Measurements from ENCODE around the gene TUBB4B.

The TUBB4B gene
- 145 to 406 (median 195) reads per million in 17 experiments for total RNA-seq

DNA sequence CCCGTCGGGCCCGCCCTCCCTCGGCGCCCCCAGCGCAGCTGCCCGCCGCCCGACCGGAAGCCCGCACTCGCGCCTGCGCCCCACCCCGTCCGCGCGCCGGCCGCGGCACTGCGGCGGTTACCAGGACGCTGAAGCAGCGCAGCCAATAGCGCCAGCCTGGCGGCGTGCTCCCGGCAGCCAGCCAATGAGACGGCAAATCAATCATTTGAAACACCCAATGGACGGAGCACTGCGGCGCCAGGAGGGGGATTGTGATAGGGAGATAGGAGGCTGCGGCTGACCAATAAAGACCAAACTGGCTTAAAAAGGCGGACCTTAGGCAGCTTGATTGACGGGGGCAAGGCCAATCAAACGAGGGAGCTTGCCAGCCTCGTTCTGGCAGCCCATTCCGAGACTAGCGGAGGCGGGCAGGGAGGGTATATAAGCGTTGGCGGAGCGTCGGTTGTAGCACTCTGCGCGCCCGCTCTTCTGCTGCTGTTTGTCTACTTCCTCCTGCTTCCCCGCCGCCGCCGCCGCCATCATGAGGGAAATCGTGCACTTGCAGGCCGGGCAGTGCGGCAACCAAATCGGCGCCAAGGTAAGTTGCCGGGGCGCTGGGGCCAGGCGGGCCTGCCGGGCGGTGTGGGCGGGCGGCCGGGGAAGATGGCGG, at the start of gene TUBB4B:
Gene TUBB4B, plus strand, starts transcription at position 447 of the 649 bp plus-strand sequence. Its CDS starts 74 bp downstream, at position 521.
- peak; percentile 99 to 100 (median 99) for DNase-seq

GRCh38 chr9:137191691-137192447, 49.2 kb upstream of the TUBB4B start:
- DNase-seq, result no peak

- no peak for DNase-seq
Observed at GRCh38 chr9:137192448-137192780, 48.7 kb upstream of the TUBB4B start.

DNA sequence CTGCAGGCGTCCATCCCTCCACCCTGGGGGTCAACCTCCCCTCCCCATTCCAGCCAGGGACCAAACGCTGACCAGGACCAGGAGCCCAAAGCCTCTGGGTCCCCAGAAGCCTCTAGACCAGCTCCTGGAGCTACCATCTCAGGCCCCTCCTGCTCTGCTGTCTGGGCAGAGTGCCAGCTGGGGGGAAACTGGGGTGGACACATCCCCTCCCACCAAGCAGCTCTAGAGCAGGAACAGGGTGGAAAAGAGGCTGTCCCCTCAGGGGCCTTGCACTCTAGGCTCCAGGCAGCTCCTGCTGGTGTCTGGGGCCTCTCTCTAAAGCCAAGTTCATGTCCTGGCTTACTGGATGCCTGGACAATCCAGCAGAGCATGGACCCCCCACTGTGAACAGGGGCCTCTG, 48.2 kb upstream of the TUBB4B start:
- DNase-seq, result no peak

- no peak for DNase-seq
Observed at GRCh38 chr9:137193771-137194170, 47.3 kb upstream of the TUBB4B start.

DNA sequence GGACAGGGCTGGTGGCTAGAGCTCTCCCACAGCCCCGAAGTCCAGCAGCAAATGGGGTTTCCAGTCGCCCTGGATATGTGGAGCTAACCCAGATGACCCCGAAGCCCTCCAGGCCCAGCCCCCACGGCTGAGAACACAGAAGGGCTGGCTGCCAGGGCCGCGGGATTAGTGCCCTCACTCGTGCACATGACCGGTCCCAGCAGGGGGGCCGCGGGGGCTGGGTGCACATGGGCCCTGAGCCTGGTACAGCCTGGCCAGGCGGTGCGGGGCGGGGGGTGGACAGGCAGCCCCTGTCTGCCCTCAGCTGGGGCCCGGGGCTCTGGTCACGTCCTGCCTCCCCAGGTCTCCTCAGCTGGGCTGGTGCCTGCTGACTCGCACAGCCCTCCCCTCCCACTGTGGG, 46.7 kb upstream of the TUBB4B start:
- no peak for DNase-seq

DNA sequence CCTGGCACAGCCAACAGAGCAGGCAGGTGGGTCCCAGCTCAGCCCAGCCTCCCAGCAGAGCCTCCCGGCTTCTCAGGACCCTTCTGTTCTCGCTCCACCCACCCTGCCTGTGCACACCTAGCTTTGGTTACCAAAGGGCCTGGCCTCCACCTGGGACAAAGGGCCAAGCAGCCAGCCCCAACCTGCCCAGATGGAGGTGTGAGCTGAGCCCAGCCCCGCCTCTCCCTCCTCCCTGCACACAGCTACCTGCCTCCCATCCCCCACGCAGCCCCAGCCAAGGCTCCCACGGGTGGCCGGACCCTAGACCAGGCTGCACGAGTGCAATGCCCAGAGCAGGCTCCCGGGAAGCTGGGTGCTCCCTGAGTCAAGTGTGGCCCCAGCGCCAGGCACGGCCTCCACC, 46.2 kb upstream of the TUBB4B start:
- DNase-seq, result no peak

- no peak for DNase-seq
Observed at GRCh38 chr9:137195525-137196220, 45.4 kb upstream of the TUBB4B start.

DNA sequence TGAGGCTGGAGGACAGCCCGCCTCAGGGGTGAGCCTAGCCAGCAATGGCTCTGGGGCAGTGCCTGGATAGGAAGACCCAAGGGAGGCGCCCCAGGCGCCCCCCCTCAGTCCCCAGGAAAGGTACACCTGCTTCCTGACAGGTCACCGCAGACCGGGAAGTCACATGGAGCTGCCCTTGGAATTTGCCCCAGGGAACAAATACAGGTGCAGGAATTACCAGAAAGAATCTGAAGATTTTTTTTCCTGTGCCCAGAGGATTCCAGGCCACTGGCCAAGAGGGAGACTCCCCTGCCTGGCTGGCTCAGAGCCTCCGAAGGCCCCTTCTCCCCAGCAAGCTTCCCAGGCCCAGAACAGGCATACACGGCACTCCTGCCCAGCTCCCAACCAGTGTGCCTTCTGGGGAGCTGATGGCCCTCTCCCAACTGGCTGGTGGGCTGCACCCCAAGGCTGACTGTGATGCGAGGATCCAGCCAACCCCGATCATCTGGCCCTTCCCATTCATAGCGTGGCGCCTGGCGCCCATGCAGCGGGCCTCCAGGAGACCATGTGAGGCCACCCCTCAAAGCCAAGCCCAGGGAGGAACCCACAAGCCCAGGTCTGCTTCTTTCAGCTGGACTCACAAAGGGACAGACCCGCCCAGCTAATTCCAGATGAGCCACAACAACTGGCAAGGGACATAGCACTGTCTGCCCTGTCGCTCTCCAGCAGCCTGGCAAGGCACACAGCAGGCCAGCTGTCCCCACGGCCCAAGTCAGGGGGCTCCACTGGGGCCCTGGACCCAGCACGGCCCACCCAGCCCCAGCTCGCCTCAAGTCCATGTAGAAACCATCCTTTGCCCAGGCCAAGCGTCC, 42.8 kb upstream of the TUBB4B start:
- no peak for DNase-seq

DNA sequence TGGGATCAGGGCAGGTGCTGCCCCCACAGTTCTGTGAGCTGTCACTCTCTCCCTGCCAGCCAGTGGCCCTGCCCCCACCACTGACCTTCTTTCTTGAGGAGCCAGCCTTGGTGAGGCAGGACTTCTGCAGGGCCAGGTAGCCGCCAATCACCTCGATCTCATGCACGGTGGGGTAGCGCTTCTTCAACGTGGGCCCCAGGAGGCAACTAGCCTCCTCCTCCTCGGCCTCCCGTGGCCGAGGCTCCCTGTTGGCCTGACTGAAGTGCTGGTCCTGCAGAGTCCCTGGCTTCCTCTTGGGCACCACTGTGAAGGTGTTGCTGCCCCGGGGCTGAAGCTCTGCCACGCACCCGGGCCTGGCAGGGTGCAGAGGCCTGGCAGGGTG, 42.2 kb upstream of the TUBB4B start:
- DNase-seq, result no peak

DNA sequence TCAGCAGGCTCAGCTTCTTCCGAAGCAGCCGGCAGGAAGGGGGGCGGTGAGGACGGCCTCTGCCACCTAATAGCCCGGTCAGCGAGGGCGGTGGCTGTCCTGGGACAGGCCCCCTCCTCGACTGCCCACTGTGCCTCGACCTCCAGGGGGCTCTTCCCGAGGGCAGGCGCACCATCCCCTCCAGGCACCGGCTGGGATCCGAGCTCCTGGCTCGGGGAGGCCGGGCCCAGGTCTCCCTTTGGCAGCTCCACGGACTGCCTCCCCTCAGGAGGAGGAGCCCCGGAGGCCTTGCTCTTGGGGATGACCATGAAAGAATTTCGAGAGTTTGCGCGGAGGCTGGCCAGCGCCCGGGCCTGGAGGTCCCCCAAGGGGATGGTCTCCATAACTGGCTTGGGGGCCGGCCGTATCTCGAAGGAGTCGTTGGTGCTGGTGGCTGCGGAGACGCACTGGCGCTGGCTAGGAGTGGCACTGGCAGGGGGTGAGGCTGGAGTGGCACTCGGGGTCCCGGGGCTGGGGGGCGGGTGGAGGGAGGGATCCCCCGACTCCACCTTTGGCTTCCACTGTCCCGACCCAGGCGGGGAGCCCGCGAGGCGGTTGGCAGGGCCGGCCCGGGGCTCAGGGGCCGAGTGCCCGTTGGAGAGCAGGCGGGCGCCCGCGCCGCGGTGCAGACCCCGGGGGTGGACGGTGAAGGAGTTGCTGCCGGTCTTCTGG, 41.5 kb upstream of the TUBB4B start:
- no peak for DNase-seq

DNA sequence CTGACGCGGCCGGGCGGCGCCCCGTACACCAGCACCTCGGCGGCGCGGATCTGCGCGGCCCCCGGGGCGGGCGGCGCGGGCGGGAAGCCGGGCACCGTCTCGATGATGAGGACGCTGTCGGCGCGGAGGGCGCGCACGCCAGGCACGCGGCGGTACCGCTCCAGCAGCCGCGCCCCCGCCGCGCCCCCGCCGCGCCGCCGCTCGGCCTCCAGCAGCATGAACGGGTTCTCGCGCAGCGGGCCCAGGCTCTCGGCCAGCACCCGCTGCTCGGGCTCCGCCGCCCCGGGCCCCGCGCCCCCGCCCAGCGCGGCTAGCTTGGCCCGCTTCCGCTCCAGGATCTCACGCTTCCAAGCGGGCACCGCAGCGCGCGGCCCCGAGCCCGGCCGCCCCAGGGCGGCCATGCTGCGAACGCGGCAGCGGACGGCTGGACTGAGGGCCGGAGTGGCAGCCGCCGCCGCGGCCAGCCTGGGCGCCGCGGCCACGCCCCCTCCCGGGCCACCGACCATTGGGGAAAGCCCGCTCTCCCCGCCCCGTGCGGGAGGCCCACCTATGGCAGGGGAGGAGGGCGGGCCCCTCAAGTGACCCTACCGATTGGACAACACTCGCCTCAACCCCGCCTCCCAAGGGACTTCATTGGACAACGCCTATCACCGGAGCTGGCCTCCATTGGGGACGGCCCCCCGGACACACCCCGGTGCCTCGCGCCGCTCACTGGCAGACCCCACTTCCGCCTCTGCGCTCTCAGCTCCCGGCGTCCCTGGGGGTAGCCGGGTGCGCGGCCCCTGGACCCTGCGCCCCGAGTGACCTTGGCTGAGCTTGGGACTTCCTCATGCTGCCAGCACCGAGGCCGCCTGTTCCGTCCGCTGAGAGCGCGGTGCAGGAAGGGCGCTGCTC, 40.5 kb upstream of the TUBB4B start, which contains the start of gene TPRN:
Gene TPRN, minus strand, starts transcription at position 431 of the 894 bp plus-strand sequence. Its CDS starts 30 bp downstream, at position 401.
- DNase-seq, result peak; percentile 99 to 100 (median 100)

DNA sequence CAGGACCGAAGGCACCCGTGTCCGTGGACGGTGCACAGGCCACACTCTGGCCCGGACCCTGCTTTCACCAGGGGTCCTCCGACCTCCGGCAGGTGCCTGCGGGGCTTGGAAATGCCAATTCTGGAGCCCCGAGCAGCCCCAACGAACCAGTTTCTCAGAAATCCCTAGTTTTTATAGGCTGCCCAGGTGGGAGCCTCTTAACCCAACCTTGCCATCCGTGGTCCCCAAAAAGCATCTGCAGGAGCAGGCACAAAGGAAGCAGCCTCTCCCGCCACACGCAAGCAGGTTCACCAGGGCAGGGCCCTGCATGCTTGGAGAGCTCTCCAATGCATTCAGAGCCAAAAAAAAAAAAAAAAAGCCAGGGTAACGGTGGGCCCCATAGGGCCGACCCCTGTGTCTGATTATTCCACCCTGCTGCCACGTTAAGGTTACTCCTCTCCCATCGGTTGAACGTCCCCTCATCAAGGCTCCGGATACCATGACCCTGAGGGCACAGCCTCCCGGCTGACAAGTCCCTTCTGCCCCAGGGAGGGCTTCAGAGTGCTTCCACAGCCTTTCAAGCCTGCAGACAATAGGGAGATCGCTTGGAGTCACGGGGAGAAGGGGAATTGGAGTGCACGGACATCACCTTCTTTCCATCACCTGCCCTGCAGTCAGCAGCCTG, 39.8 kb upstream of the TUBB4B start:
- DNase-seq, result no peak

- no peak for DNase-seq
Observed at GRCh38 chr9:137202966-137203365, 38.1 kb upstream of the TUBB4B start.

DNA sequence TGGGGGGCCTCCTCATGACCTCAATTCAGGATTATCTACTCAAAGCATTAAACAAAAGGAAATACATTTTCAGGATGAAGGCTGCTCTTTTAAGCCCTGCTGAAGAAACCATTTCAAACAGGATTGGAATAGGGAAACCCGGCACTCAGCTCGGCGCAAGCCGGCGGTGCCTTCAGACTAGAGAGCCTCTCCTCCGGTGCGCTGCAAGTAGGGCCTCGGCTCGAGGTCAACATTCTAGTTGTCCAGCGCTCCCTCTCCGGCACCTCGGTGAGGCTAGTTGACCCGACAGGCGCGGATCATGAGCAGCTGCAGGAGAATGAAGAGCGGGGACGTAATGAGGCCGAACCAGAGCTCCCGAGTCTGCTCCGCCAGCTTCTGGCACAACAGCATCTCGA, 36.4 kb upstream of the TUBB4B start:
- no peak for DNase-seq

- DNase-seq, result peak; percentile 93 to 96 (median 94)
Observed at GRCh38 chr9:137205126-137206069, 35.7 kb upstream of the TUBB4B start, which contains the start of the genes NDOR1 and TMEM203. Gene NDOR1 (plus strand): TSS chr9:137205700. CDS start chr9:137205778, 78 bp downstream. Gene TMEM203 (minus strand): TSS chr9:137205648. CDS start chr9:137205414, 234 bp downstream.

- no peak for DNase-seq
Observed at GRCh38 chr9:137206602-137207001, 34.5 kb upstream of the TUBB4B start.

GRCh38 chr9:137211532-137211931, 29.6 kb upstream of the TUBB4B start:
- DNase-seq, result no peak

GRCh38 chr9:137212520-137212919, 28.6 kb upstream of the TUBB4B start:
- DNase-seq, result no peak

Measured in suppressor macrophage (primary cell).